B cell (primary cell): ENCODE results near the gene CNPPD1.

Experiments used
- EZH2 ChIP-seq: IDR thresholded peaks from 2 replicates; pipeline ENCODE4 v1.6.1; 2012; ENCODE audit warnings: borderline replicate concordance, low read depth, mild to moderate bottlenecking, moderate library complexity, low read length; ENCODE audit not compliant: insufficient read depth, poor library complexity, severe bottlenecking
- TF ChIP-seq, protein P1 (sequence below): fragments of 200-600 bp; IDR thresholded peaks from one replicate; pipeline ENCODE4 v1.8.0; 2022; ENCODE audit warnings: antibody characterized with exemption, mild to moderate bottlenecking

DNA sequence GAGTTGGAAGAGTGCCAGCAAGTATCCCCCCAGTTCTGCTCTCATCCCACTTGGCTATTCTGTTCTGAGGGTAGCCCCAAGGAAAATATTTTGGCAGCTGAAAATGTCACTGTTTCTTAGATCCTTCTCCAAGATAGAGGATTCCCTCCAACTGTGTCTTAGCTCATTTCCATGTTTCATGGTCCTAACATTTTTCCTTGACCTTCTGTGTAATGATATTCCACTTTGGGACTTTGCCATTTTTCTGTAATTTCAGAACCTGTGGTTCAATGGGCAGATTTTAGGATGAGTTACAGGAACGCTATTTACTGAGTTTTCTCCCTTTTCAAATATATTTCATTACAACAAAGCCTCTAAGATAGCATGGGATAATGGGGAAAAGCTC, 50.8 kb downstream of the CNPPD1 start:
- TF ChIP-seq, protein P1, sequence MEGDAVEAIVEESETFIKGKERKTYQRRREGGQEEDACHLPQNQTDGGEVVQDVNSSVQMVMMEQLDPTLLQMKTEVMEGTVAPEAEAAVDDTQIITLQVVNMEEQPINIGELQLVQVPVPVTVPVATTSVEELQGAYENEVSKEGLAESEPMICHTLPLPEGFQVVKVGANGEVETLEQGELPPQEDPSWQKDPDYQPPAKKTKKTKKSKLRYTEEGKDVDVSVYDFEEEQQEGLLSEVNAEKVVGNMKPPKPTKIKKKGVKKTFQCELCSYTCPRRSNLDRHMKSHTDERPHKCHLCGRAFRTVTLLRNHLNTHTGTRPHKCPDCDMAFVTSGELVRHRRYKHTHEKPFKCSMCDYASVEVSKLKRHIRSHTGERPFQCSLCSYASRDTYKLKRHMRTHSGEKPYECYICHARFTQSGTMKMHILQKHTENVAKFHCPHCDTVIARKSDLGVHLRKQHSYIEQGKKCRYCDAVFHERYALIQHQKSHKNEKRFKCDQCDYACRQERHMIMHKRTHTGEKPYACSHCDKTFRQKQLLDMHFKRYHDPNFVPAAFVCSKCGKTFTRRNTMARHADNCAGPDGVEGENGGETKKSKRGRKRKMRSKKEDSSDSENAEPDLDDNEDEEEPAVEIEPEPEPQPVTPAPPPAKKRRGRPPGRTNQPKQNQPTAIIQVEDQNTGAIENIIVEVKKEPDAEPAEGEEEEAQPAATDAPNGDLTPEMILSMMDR, result no peak
- TF ChIP-seq EZH2, result no peak
